Uterus (tissue), 4 donors: ENCODE data around the gene WNT7A. TPM values are rescaled to one million over a fixed set of nuclear protein-coding genes. Genes with fewer than 3 reads are reported as not detected.

ENCODE experiments used
- DNase-seq, 2 donors: peaks; one replicate each; pipeline ENCODE4 v3.0.0-alpha.2; 2019 to 2020
- H3K27ac ChIP-seq, 2 donors: fragments of 200-600 bp; sonication (generic); 1 replicate in 1 of 2; 2 replicates in 1 of 2; pipeline ENCODE4 v1.5.1; 2016 to 2018
- H3K27me3 ChIP-seq, 2 donors: fragments of 200-600 bp; sonication (generic); one replicate each; pipeline ENCODE4 v1.5.1; 2018 to 2019; ENCODE audit warnings: control low read depth in 1 of 2
- H3K36me3 ChIP-seq, 2 donors: fragments of 200-600 bp; sonication (generic); one replicate each; pipeline ENCODE4 v1.5.1; 2019; ENCODE audit warnings: control low read depth in 1 of 2
- H3K4me1 ChIP-seq, 2 donors: fragments of 200-600 bp; sonication (generic); one replicate each; pipeline ENCODE4 v1.5.1; 2018 to 2019; ENCODE audit warnings: control low read depth in 1 of 2
- H3K4me3 ChIP-seq, 2 donors: fragments of 200-600 bp; sonication (generic); 1 replicate in 1 of 2; 2 replicates in 1 of 2; pipeline ENCODE4 v1.5.1; 2018 to 2019; ENCODE audit warnings: mild to moderate bottlenecking in 1 of 2
- H3K9me3 ChIP-seq, 2 donors: fragments of 200-600 bp; sonication (generic); one replicate each; pipeline ENCODE4 v1.5.1; 2019; ENCODE audit warnings: control low read depth in 1 of 2
- CTCF ChIP-seq, 4 experiments: fragments of 200-600 bp in 2 of 4; fragments of 450-650 bp in 2 of 4; sonication (generic) in 2 of 4; IDR thresholded peaks; one replicate each; pipeline ENCODE4 v1.5.1; 2016 to 2019; ENCODE audit warnings: antibody characterized with exemption in 4 of 4, mild to moderate bottlenecking in 2 of 4, moderate library complexity in 1 of 4
- POLR2A ChIP-seq, 2 donors: fragments of 450-650 bp; IDR thresholded peaks; one replicate each; pipeline ENCODE4 v1.6.1; 2016; ENCODE audit warnings: antibody characterized with exemption in 2 of 2, mild to moderate bottlenecking in 1 of 2, moderate library complexity in 1 of 2
- intact Hi-C: fragments of 100-400 bp; cut with DNase I; formaldehyde crosslinking; loops from one replicate; pipeline ENCODE4 v1.15.1; 2023; ENCODE audit warnings: low total_unique reads
- total RNA-seq, 4 donors: library from RNA; depleted of rRNA in 3 of 4; stranded (reverse); fragments of >200 nt in 3 of 4; gene quantifications; one replicate each; pipeline versions ENCODE4 v1.1.0 to v1.2.4, GENCODE V29; 2014 to 2023
- donor health status: DM: yes; HTN: yes; CAD: no.

Gene WNT7A
- total RNA-seq, 4 donors from 2014 or later, result 0.21 to 19.8 (median 0.26) TPM; not detected in 1

- no peak for DNase-seq
- intact Hi-C loops, result no loop called here
- H3K27ac ChIP-seq, result no peak overlapping the region
- no peaks in the 10 kb centered on the region for H3K9me3 ChIP-seq
- no peaks in the 10 kb centered on the region for H3K27me3 ChIP-seq
- H3K4me1 ChIP-seq, result no peaks in the 10 kb centered on the region
- no peak overlapping the region for H3K4me3 ChIP-seq
- no peaks in the 10 kb centered on the region for H3K36me3 ChIP-seq
- TF ChIP-seq CTCF (IDR thresholded peaks at IDR 0.05) (no peak), POLR2A (IDR thresholded peaks at IDR 0.05) (no peak)
These were observed 89.3 kb downstream of the WNT7A start for GRCh38 chr3:13790376-13791197.

- Histone ChIP-seq H3K27me3 (no peaks in the 10 kb centered on the region), H3K27ac (no peak overlapping the region), H3K4me3 (no peak overlapping the region), H3K9me3 (no peaks in the 10 kb centered on the region), H3K4me1 (no peaks in the 10 kb centered on the region), H3K36me3 (no peaks in the 10 kb centered on the region)
- intact Hi-C loops, result no loop called here
- TF ChIP-seq POLR2A (IDR thresholded peaks at IDR 0.05), result no peak
- no peak for TF ChIP-seq CTCF (IDR thresholded peaks at IDR 0.05)
- no peak for DNase-seq
These were observed 91.1 kb downstream of the WNT7A start for GRCh38 chr3:13788522-13789424.

- DNase-seq, result no peak
- Histone ChIP-seq H3K36me3 (no peaks in the 10 kb centered on the region), H3K27ac (no peak overlapping the region), H3K27me3 (no peaks in the 10 kb centered on the region), H3K4me3 (no peak overlapping the region), H3K9me3 (no peaks in the 10 kb centered on the region), H3K4me1 (no peaks in the 10 kb centered on the region)
- intact Hi-C loops, result no loop called here
- TF ChIP-seq CTCF (IDR thresholded peaks at IDR 0.05) (no peak), POLR2A (IDR thresholded peaks at IDR 0.05) (no peak)
These were observed 92.2 kb downstream of the WNT7A start for GRCh38 chr3:13787533-13788132.

- no peak for DNase-seq
- no peak overlapping the region for H3K27ac ChIP-seq
- H3K9me3 ChIP-seq, result no peaks in the 10 kb centered on the region
- no peak for TF ChIP-seq POLR2A (IDR thresholded peaks at IDR 0.05)
- no peak for TF ChIP-seq CTCF (IDR thresholded peaks at IDR 0.05)
- no peaks in the 10 kb centered on the region for H3K36me3 ChIP-seq
- no peak overlapping the region for H3K4me3 ChIP-seq
- intact Hi-C loops, result no loop called here
- H3K27me3 ChIP-seq, result no peaks in the 10 kb centered on the region
- H3K4me1 ChIP-seq, result no peaks in the 10 kb centered on the region
These were observed 93.1 kb downstream of the WNT7A start for GRCh38 chr3:13786811-13787210.
